Fibroblast of peridontal ligament (primary cell): ENCODE results near the gene SCN4A.
"Not testable (repeated sequence)": the region's sequence is repeated elsewhere in the genome, so short reads cannot be mapped to it uniquely, and the experiment has no call there.

Experiments used
- DNase-seq: peaks from one replicate; pipeline ENCODE4 v3.0.0-alpha.2; 2010; ENCODE audit errors: extremely low read depth

Gene SCN4A

DNA sequence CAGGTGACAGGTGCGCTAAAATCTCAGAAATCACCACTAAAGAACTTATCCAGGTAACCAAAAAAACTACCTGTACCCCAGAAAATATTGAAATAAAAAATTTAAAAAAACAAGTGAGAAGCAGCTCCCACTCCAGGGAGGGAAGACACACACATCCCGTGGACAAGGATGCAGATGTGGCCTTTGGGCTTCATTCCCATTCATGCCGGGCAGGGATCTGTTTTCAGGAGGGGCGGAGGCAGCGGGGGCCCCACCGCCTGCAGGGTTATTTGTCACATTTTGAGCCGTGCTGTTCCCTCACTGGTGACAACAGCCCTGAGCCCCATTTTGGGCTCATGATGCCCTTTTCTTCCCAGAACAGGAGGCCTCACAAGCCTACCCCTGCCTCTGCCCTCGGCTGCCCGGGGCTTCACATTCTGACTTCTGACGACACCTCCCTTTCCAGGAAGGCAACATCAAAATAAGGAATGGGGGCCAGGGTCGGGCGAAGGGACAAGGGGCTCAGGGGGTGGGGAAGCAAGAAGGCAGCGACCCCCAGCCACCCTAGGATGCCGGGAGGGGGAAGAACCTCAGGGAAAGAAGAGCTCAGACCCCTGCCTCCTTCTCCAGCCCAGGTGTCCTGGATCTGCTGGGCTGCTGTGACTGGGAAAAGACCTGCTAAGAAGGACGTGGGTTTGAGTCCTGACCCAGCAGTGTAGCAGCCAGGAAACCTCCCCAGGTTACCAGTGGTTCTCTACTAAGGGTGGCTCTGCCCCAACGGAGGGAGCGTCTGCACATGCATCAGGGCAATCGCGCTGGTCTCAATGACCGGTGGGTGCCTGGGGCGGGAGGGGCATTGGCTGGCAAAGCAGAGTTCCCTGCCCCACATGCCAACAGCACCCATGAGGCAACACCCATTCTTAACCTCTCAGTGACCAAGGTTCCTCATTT, 38.3 kb downstream of the SCN4A start:
- no peak for DNase-seq

DNA sequence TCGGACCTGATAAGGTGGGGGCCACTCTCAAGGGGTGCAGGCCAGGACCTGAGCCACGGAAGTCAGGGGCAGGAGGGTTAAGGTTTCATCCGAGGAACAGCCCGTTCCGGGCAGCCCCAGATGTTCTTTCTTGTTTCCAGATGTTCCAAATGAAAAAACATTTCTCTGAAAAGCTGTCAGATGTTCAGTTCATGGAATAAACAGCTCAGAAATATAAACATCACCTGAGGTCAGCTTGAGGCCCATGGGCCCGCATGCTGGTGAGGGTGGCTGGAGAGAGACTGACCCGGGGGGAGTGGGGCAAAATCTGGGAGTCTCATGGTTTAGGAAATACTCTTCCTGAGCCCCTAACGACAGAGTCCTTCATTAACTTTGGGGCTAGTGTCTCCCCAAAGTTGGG, 39.1 kb downstream of the SCN4A start:
- DNase-seq: no peak

DNA sequence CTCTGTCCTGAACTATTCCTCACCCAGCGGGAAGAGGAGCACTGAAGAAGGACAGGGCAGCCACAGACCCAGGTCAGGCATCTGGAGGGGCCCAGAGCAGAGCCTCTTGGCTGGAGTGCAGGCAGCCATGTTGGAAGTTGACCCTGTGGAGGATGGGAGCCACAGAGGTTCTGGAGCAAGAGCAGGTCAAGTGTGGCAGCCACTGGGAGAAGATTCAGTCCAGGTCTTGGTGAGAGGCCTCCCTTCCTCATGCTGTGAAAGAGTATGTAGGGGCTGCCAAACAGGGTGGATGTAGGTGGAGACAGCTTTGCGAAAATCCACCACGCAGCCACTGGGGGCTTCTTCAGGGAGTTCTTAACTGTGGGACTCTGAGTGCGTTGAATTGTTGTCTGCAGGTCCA, 40.0 kb downstream of the SCN4A start:
- no peak for DNase-seq

DNA sequence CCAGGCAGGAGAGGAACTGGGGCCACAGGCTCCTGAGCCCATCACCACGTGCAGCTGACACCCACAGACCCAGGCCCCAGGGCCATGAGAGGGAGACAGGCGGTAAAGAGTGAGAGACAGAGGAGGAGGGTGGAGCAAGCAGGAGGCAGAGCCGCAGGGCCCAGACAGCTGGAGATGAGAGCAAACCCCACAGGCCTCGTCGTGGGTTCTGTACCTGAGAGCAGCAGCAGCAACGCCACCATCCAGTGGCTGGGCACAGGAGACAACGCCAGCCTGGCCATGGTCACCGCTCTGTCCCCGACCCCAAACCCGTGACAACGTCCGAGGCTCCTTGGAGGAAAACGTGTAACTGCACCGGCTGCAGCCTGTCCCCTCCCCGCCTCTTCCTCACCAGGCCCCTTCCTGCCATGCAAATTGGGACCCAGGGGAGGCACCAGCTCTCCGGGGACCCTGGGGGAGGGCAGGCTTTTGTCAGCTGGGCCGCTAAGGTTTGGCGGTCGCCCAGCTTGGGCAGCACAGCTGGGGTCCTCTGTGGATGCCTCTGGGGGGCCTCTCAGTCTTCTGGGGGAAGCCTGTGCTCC, 40.6 kb downstream of the SCN4A start, which contains the start of gene CD79B:
CD79B (minus strand) TSS at position 351 of the 581 bp plus-strand sequence; CDS start at position 281, 70 bp downstream.
- DNase-seq: no peak

DNA sequence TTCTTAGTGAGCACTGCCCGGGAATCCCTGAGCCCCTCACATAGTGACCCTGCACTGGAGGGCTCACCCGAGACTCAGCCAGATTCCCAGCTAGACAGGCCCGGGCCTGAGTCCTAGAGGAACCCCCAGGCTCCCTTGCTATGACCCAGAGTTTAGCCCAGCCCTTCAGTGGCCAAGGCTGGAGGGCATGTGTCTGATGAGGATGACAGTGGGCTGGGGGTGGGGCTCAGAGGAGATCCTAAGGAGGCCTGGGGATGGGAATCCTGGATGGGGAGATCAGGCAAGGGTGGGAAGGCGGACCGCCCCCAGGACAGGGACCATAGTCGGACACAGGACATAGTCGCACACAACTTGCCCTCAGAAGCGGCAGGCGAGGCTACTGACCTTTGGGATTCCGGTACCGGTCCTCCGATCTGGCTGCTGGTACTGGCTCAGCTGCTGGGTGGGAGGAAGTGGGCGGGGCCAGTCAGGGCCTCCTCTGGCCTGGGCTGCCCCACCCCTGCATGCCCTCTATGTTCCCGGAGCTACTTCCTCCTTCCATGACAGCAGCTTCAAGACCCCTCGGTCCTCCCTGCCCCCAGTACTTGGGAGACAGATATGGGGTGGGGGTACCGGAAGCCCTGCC, 41.7 kb downstream of the SCN4A start:
- DNase-seq: no peak

DNA sequence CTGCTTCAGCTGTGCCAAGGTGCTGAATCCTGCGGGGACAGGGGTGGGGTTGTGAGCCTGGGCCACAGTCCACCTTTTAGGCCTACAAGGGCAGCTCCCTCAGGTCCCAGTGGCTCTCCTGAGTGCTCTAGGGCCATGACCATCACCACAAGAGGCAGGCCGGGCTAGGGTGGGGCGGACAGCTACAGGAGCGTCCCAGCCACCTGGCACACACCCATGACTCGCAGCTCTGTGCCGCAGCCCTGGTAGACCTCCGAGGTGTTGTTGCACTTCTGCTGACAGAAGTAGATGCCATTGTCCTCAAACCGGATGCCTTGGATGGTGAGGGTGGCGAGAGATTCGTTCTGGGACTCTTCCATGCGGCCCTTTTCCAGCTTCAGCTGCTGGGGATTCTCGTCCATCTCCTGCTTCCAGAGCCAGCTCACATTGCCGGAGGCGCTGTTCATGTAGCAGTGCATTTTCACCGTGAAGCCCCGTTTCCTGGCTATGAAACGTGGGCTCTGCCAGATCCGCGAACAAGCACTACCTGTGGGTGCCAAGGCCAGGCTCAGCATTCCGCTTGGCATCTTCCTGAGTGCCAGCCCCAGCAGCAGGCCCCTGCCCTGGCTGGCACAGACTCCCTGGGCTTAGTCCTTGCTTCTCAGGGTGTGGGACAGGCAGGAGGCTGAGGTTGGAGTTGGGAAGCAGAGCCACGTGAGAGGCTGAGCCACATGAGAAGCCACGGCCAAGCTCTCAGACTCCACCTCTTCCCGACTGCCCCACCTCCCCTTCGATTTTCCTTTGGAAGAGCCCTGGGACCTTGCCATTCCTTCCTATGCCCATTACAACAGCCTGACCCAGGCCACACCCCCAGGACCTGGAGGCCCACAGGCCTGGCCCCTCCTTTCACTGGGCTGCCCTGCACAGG, 42.6 kb downstream of the SCN4A start:
- no peak for DNase-seq

DNA sequence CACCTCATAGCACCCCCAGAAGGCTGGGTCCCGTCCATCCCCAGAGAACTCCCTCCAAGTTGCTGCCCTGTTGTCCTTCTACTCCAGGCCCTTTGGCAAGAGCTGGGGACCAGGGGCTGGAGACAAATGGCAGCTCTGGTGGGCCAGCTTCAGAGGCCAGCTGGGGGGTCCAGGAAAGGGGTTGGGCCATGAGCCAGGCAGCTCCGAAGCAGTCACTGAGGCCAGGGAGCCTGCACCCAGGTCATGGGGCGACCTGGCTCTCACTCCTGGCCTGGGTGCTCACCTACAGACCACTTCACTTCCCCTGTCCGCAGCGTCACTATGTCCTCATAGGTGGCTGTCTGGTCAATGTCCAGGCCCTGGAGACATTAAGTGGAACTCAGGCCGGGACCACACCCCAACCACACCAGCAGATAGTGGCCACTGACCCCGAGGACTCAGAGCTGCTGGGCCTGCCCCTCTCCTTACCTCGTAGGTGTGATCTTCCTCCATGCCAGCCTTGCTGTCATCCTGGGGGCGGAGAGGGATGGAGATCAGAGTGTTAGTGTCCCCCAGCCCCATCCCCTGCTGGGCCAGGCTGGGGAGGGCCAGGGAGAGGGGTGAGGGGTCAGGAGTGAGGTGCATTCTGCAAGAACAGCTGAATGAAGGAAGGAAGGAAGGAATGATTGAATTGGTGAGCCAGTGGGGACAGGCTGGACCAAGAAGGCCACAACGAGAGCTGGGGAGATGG, 43.6 kb downstream of the SCN4A start:
- DNase-seq: no peak

DNA sequence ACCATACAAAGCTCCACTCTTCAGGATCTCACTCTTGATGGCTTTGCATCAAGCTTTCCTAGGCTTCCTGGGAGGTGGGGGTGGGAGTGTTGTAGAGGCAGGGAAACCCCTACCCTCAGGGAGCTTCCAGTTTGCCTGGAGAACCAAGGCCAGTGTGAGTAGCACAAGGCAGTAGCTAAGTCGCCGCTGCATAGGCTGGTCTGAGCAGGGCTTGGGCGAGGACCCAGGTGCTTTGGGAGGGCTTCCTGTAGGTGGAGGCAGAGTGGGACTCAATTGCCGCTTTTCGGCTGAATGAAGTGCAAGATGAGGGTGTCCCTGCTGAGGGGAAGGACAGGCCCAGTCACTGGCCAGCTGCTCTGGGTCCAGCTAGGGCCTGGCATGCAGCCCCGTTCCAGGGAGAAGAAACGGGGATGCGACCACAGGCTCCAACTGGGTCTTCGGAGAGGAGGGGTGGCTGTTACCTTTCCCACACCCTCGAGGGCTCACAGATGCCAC, 44.5 kb downstream of the SCN4A start:
- DNase-seq: no peak

DNA sequence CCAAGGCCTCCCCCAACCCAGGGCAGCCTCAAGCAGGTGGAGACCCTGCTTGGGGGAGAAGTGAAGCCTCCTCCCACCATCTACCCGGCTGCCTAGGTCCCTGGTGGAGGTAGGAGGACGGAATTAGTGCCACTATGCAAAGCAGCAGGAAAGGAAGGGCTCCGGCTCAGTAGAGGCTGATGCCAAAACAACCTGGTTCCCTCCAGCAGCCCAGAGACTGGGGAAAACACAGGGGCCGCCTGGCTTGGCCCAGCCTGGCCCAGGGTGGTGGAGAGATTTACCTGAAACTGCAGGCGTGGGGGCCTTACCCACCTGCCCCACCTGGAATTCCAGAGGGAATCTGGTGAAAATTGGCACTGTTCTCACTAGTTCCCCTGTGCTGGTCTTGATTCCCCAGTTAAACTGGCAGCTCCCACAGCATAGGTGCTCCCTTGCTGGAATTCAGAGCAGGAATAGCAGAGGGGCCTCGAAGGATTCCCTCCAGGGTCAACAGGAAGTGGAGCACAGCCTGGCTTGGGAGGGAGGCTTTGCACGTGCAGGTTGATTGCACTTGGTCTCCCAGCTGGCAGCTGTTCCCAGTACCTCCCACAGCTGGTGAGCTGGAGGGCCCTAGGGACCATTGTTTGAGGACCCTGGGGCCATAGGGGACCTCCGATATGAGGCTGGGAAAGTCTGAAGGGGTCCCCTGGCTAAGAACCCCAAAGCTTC, 45.1 kb downstream of the SCN4A start:
- DNase-seq: no peak

DNA sequence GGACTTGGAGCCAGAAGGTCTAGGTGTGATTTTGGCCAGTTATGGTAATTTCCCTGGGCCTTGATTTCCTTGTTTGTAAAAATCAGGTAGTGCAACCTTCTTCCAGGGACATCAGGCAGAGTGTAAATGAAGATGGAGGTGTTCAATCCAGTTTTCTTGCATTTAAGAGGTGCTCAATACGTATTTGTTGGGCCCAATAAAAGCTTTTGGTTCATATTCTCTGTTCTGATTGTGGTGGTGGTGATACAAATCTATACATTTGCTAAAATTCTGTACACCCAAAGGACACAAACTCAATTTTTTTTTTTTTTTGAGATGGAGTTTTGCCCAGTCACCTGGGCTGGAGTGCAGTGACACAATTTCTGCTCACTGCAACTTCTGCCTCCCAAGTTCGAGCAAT, 46.6 kb downstream of the SCN4A start:
- DNase-seq: no peak

DNA sequence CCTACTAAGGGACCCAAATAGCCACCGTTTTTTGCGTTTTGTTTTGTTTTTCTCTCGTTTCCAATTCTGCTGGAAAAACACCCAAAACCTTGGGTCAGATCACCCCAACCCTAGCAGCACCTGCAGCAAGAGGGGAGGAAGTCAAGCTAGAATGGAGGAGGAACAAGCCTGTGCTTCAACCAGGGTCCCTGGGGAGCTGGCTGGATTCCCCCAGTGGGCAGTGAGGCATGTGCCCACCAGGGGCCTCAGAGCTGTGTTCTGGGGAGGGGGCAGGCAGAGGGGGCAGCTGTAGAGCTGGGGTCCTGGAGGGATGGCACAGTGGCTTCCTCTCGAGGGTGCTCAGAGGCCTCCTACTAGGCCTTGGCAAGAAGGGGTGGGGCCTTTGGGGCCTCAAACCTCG, 47.1 kb downstream of the SCN4A start:
- DNase-seq: no peak

DNA sequence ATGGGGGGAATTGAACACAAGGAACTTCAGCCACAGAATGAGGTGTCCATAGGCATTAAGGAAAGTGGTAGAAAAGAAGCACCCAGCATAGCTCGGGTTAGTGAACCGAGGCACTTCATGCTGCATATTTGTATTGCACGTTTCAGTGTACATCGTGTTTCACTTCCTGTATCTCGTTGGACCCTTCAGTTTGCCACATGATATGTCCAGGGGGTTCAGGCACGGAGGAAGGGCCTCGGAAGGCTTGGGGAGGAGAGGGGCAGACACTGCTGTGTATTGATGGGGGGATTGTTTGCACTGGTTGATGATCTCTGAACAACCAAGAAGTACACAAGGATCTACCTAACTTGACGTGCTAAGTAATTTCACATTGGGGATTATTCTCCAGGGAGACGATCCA, 50.3 kb downstream of the SCN4A start:
- not testable (repeated sequence) for DNase-seq

DNA sequence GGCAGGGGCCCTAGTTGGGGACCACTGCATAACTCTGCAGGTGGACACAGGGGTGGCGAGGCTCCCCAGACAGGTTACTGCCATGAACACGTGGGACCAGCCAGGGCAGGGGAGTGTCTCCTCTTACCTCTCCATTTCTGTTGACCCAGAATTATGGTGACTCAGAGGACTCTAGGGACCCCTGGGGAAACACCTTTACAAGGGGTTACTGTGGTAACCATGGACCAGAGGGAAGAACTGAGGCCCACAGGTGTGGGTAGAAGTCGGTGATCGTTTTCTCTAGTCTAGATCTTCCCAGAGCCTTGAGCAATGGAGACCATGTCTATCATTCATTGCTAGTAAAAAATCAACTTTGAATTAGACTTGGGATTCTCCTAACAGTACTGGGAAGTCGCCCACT, 51.9 kb downstream of the SCN4A start:
- DNase-seq: not testable (repeated sequence)

DNA sequence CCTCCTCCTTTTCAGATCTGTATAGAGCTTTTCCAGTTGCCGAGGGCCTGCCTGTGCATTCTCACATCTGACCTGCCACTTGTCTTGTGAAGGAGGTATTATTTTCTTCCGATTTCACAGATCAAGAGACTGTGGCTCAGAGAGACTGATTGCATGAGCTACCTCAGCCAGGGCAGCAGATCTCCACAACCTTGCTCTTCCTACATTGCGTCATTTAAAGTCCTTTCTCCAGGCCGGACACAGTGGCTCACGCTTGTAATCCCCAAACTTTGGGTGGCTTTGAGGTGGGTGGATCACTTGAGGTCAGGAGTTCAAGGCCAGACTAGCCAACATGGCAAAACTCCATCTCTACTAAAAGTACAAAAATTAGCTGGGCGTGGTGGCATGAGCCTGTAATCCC, 52.7 kb downstream of the SCN4A start:
- not testable (repeated sequence) for DNase-seq

DNA sequence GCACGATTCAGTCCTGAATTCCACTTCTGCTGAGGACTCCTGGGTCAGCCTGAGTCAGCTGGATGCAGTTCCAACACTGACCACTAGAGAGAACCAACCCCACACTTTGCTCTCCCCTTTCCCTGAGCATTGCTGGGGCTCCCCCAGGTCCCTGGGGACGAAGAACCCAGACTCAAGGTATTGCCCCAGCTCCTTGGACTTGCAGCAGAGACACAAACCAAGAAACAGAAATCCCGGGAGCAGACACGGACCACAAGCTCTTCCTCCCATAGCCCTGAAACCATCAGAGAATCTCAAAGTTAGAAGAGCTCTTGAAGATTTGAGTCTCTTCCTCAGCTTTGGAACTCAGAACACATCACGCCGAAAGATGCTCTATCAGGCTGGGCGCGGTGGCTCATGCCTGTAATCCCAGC, 53.4 kb downstream of the SCN4A start:
- peak; percentile 57 for DNase-seq

DNA sequence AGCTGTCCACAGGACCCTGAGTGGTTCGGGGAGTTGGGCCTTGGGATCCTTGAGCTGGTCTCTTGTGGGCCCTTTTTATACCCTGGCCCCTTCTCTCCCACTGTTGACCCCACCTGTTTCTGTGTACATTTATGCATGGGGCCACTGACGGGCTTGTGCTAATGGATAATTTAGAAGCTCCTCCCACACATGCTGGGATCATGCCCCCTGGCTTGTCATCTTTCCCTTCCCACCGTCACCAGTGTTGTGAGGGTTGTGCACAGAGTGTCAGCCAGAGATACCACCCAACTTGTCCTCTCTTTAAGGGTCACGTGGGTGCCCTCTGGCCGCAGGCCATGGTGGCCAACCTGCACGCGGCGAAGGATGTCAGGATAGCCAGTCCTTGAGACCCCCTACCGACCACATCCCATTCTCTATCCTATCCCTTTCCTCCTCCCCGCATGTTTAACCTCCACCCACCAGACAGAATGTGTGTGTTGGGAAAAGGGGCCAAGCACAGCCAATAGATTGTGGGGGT, 53.9 kb downstream of the SCN4A start, which contains the start of gene GH1:
GH1 (minus strand) TSS at position 51 of the 517 bp plus-strand sequence. CDS start 63 bp downstream, outside the sequence.
- DNase-seq: not testable (repeated sequence)

DNA sequence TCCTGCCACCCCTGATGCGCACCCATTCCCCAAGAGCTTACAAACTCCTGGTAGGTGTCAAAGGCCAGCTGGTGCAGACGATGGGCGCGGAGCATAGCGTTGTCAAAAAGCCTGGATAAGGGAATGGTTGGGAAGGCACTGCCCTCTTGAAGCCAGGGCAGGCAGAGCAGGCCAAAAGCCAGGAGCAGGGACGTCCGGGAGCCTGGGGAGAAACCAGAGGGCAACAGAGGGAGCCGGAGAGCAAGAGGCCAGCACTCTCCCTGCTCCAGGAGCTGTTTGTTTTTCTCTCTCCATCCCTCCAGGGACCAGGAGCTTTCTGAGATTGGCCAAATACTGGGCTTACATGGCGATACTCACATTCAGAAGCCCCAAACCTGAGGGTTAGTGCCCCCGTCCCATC, 54.4 kb downstream of the SCN4A start:
- no peak for DNase-seq

DNA sequence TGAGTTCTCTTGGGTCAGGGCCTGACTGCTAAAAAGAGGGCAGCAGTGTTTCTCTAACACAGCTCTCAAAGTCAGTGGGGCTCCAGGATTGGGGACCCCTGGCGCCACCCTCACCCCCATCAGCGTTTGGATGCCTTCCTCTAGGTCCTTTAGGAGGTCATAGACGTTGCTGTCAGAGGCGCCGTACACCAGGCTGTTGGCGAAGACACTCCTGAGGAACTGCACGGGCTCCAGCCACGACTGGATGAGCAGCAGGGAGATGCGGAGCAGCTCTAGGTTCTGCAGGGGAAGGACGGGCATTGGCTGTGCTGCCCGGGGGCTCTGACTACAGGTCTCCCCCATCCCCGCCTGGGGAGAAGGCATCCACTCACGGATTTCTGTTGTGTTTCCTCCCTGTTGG, 55.1 kb downstream of the SCN4A start:
- DNase-seq: no peak

DNA sequence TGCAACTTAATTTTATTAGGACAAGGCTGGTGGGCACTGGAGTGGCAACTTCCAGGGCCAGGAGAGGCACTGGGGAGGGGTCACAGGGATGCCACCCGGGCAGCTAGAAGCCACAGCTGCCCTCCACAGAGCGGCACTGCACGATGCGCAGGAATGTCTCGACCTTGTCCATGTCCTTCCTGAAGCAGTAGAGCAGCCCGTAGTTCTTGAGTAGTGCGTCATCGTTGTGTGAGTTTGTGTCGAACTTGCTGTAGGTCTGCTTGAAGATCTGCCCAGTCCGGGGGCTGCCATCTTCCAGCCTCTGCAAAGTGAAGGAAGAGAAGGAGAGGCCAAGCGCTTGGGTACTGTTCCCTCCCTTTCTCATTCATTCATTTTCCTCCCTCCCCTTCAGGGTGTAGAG, 55.5 kb downstream of the SCN4A start:
- not testable (repeated sequence) for DNase-seq
